ENCODE data around the gene SETD1A. TPM values are rescaled to one million over a fixed set of nuclear protein-coding genes. Genes with fewer than 3 reads are reported as not detected.

Gene SETD1A
- total and polyA plus RNA-seq, 9 of the 15 experiments (the other 6 are each of a cell fraction or from before 2014, with no cell fraction given) = 0.08 to 36.0 (median 4.2) TPM

- peak; percentile 66 for TF ChIP-seq PRDM10 (IDR thresholded peaks at IDR 0.05; ENCODE audit: partially characterized antibody)
- no peak for TF ChIP-seq KAT8 (IDR thresholded peaks at IDR 0.05; ENCODE audit: low read depth)
- TF ChIP-seq ZNF263 (CRISPR knock-in tag; IDR thresholded peaks at IDR 0.05; ENCODE audit: borderline replicate concordance) = peak; percentile 31; the same call in 1 of the 2 replicates
- no peak for TF ChIP-seq ZNF75A (CRISPR knock-in tag; IDR thresholded peaks at IDR 0.05)
- no peak for TF ChIP-seq SPI1 (IDR thresholded peaks at IDR 0.05; ENCODE audit: borderline replicate concordance, low read depth, low read length)
- TF ChIP-seq KLF10 (CRISPR knock-in tag; IDR thresholded peaks at IDR 0.05) = no peak
- no peak for TF ChIP-seq MAFG (tag; conservative IDR thresholded peaks at IDR 0.05)
- no peak for TF ChIP-seq SREBF2 (CRISPR knock-in tag; IDR thresholded peaks at IDR 0.05)
- no peak for TF ChIP-seq XRCC4 (IDR thresholded peaks at IDR 0.05; ENCODE audit: extremely low read depth, insufficient read depth, insufficient read length)
- peak; percentile 68 for TF ChIP-seq ELF1 (tag; IDR thresholded peaks at IDR 0.05)
- peak; percentile 51 for TF ChIP-seq TAF1 (IDR thresholded peaks at IDR 0.05; ENCODE audit: control insufficient read depth, extremely low read depth, insufficient read depth, low read length, severe bottlenecking)
- TF ChIP-seq ESRRA (IDR thresholded peaks at IDR 0.05; ENCODE audit: borderline replicate concordance, low read depth) = no peak
- TF ChIP-seq MYNN (IDR thresholded peaks at IDR 0.05) = no peak; the same call in 1 of the 2 replicates
- no peak for TF ChIP-seq MYNN (CRISPR knock-in tag; IDR thresholded peaks at IDR 0.05)
- peak; percentile 84 for TF ChIP-seq GABPA (tag; conservative IDR thresholded peaks at IDR 0.05; ENCODE audit: low read depth)
- TF ChIP-seq CBX2 (IDR thresholded peaks at IDR 0.05; ENCODE audit: insufficient read depth, low read length, poor library complexity, severe bottlenecking) = no peak
- TF ChIP-seq ZBTB7A (IDR thresholded peaks at IDR 0.05; ENCODE audit: borderline replicate concordance, control insufficient read depth, low read depth, low read length) = no peak
- no peak for TF ChIP-seq FOXJ3 (CRISPR knock-in tag; IDR thresholded peaks at IDR 0.05)
- no peak for TF ChIP-seq HMG20A (CRISPR knock-in tag; conservative IDR thresholded peaks at IDR 0.05)
- TF ChIP-seq HDAC8 (tag; IDR thresholded peaks at IDR 0.05) = no peak
- TF ChIP-seq SMARCA5 (IDR thresholded peaks at IDR 0.05) = no peak
- TF ChIP-seq KAT7 (CRISPR knock-in tag; IDR thresholded peaks at IDR 0.05; ENCODE audit: borderline replicate concordance) = peak; percentile 61; the same call in 1 of the 2 replicates
- no peak for TF ChIP-seq PTBP1 (IDR thresholded peaks at IDR 0.05; ENCODE audit: low read depth, low read length)
- TF ChIP-seq CBFA2T3 (IDR thresholded peaks at IDR 0.05) = no peak
- no peak for TF ChIP-seq MBD1 (CRISPR knock-in tag; IDR thresholded peaks at IDR 0.05)
- no peak for TF ChIP-seq HEY1 (CRISPR knock-in tag; IDR thresholded peaks at IDR 0.05; ENCODE audit: borderline replicate concordance)
Observed at GRCh38 chr16:30957456-30958174, at the start of gene SETD1A (continued).
